HG03439 (cell line): ENCODE data around the gene GPR15.

Experiments
- ATAC-seq: cut with Tn5 transposase; IDR thresholded peaks from one replicate; pipeline ENCODE4 v1.9.1; 2021; ENCODE audit warnings: mild to moderate bottlenecking, moderate library complexity; ENCODE audit not compliant: unreplicated experiment

GPR15 gene

DNA sequence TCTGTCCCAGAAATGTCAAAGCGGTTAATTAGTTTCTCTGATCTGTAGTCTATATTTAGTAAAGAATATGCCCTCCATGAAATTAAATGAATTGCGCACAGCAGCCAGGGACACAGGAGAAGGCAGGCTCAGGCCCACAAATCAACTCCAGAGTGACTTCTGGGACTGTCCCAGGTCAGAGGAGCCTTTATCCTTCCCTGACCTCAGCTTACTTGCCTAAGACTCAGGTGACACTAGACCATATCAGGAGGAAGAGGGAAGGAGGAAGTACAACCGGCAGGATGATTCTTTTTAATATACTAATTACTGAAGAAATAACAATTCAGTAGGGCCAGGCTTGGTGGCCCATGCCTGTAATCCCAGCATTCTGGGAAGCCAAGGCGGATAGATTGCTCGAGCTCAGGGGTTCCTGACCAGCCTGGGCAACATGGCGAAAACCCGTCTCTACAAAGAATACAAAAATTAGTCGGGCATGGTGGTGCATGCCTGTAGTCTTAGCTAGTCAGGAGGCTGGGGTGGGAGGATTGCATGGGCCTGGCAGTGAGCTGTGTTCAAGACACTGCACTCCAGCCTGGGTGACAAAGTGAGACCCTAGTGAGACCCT is 1.8 kb upstream of the GPR15 start:
- ATAC-seq = no peak

DNA sequence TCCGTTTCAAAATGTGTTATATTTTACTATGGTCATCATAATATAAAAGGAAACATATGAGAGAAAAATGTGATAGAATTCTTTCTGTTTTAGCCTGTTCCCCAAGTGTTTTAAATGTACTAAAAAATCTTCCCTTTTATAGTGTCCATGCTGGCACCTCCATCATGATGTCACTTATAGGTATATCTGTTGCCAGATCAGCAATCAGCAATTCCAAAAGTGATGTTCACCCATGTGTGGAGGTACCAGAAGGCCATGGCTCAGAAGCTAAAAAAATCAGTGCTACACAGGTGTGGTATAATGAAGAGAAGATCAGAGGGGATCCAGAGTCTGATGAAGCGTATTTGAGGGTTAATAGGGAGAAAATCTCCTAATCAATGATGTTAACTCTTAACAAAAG is 1.1 kb upstream of the GPR15 start:
- no peak for ATAC-seq

DNA sequence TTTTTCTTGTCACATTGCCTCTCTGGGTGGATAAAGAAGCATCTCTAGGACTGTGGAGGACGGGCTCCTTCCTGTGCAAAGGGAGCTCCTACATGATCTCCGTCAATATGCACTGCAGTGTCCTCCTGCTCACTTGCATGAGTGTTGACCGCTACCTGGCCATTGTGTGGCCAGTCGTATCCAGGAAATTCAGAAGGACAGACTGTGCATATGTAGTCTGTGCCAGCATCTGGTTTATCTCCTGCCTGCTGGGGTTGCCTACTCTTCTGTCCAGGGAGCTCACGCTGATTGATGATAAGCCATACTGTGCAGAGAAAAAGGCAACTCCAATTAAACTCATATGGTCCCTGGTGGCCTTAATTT is 478 bp downstream of the GPR15 start:
- ATAC-seq = no peak

DNA sequence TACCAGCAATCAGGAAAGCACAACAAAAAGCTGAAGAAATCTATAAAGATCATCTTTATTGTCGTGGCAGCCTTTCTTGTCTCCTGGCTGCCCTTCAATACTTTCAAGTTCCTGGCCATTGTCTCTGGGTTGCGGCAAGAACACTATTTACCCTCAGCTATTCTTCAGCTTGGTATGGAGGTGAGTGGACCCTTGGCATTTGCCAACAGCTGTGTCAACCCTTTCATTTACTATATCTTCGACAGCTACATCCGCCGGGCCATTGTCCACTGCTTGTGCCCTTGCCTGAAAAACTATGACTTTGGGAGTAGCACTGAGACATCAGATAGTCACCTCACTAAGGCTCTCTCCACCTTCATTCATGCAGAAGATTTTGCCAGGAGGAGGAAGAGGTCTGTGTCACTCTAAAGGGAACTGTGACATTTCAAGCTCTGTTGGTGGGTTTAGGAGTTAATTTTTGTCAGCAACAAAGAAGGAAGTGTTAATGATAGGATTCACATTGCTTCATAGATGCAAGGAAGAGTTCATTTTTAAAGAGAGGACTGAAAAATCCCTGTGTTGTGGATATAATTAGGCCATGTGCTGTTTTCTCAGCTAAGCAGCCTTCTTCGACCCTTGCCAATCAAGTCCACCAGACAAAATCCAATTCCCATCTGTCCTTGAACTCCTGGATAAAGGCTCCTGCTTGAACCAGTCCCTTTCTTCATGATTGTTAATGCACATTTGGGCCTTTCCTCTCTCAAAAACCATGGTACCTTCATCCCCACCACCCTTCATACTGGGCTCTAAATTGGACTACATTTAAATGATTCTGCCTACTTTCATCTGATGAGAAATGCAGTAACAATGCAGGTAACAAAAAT is 1.2 kb downstream of the GPR15 start:
- ATAC-seq = no peak

DNA sequence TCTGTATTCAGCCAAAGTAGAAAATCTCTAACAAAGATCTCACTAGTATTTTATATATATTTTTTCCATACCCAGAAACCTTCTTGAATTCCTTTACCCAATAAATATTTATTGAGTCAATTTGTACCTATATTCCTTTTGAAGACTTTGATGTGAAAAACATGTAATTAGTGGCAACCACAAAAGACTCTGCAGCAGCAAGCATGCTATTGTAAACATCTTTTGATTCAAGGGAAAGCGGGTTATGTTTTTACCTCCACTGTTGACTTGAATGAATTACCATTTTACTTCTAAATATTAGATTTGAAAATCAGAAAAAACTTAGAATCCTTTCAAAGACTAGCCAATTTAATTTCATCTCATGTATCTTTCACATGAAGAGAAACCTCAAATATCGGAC is 2.4 kb downstream of the GPR15 start:
- ATAC-seq = no peak

DNA sequence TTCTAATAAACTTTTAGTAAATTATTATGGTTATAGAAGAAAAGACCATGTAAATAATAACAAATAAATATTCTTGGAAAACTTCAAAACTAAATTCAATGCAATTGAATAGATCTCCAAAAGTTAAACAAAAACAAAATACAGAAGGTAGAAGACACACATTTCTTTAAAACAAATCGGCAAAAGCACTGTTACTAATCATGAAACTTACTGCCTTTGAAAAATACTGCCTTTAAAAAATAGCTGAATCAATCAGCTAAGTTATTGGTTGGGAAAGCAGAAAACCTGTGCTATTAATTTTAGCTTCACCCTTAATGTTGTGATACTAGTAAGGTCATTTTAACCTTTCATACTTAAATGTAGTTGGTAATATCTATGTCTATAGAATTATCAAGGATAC is 3.0 kb downstream of the GPR15 start:
- ATAC-seq = no peak

DNA sequence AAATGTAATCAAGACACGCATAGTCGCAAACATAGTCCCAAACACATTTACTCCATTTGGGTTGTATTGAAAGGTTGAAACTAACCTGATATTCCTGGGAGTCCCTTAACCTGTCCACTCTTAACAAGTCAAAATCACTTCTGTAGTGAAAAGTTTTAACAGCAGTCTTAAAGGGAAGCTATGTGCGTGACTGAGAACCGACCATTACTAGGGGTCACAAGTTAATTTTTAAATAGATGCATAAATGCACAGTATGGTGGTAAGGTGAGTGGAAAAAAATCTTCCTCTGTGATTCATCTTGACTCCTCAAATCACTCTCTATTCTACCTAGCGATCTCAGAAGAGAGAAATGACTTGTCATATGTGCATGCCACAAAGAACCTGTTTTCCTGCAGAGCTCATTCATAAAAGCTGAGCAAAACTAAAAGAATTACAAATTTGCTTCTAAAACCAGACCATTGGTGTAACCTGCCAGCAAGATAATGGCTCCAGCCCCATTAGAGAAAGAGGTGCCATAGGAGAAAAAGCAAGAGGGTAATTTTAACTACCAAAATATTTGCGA is 4.8 kb downstream of the GPR15 start:
- peak; percentile 68 for ATAC-seq

DNA sequence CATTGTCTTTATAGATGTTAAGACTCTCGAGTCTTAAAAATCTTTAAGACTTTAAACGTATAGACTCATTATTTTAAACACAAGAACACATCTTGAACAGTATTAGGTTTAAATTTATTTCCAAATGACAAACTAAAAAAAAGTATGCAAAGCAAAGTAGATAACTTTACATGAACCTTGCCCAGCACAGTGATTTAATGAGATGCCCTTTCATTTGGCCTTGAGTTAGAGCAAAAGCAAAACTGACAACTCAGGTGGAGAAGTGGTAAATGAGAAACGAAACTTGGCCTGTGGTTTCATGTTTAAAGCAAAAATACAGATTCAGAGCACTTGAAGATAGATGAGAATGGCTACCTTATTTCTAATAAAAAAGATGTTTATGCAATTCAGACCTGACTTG is 8.6 kb downstream of the GPR15 start:
- peak; percentile 49 for ATAC-seq

DNA sequence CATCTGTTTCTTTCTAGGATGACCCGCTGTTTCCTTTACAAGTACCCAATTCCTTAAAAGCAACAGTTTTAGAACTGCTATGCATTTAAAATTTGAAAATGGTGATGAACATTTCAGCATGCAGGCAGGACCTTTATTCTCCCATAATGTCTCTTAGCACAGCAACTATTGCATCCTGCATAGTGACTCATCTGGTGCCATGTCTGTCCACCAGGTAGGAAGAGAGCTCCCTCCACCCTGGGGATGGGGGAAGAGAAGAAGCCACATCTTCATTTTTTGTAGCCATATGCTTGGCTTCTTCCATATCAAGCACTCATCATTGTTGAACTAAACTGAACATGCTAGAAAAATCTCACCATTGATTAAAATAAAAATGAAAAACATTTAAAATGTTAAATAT is 9.9 kb downstream of the GPR15 start:
- ATAC-seq = no peak

DNA sequence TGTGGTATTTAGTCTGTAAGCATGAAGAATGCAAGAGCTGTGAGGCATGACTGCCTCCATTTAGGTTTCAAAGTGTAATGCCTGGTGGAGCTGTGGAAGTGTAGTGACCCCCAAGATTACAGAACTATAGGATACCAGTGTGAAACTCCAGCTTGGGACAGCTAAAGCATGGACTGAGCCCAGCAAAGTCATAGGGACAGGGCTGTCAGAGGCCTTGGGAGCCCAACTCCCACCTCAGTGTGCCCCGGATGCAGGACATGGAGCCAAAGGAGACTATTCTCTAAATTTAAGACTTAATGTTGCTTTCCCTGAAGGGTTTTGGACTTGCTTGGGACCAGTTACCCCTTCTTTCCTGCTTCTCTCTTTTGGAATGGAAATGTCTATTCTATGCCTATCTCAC is 10.8 kb downstream of the GPR15 start:
- ATAC-seq = no peak

DNA sequence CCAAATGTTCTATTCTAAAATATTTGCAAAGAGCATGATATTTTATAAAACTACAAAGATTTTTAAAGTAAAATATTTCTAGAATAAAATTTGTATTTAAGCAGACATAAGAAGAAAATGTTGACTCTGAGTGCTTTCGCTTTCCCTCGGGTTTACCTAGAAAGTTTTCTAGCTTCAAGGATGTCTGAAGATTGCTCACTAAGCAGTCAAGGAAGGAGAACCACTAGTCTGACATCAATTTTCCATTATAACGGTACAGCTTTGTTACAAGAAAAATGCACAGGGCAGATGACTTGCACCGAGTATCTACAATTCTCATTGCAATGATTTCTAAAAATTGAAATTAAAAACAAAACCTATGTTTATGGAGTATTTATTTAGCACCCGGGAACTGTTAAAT is 14.2 kb downstream of the GPR15 start:
- ATAC-seq = peak; percentile 46

DNA sequence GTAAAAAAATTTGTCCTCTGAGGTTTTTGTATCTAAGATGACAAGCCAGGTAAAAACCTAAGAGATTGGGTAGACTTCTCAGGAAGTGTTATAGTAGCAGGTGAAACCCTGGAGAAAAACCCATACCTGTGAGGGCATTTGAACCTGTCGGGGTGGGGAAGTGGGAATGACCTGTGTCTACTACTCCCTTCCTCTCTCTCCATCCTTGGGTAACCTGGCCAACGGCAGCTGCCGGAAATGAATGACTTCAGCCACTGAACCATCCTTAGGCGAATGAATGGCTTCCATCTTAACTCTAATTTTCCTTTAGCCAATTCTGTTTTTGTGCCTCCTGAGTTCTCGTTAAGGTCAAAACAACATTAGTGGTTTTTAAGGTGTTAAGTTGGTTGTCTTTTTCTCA is 16.8 kb downstream of the GPR15 start:
- ATAC-seq = no peak

DNA sequence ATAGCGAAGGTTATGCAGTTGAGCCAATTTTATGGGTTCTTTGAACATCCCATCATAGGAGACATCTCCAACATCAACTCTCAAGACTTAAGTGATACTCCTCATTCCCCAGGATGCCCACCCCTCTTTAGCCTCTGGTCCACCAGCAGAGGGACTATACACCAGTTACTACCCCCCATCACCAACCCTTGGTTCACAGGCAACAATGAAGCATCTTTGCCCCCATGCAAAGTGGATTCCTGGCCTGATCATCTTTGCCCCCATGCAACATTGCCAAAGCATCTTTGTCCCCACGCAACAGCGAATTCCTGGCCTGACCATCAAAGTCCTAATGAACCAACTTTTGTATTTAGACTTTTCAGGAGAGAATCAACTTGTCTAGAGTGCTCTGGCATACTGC is 19.1 kb downstream of the GPR15 start:
- no peak for ATAC-seq

DNA sequence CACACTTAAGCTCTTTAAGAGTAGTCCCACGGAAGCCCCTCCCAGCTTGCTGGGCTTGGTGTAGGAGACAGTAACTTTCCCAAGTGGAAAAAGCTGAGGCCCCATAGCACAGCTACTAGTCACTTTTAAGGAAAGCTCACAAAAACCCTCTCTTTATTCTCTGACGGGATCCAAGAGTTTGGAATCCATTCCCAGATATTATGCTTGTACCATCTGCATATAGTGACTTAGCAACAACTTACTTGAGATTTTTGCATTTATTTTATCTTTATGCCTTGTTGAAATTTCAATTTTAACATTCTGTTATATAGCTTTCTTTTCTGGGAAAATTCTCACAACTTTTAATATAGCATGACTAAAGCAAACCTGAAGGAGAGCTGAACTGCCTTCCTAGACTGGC is 19.5 kb downstream of the GPR15 start:
- ATAC-seq = no peak

DNA sequence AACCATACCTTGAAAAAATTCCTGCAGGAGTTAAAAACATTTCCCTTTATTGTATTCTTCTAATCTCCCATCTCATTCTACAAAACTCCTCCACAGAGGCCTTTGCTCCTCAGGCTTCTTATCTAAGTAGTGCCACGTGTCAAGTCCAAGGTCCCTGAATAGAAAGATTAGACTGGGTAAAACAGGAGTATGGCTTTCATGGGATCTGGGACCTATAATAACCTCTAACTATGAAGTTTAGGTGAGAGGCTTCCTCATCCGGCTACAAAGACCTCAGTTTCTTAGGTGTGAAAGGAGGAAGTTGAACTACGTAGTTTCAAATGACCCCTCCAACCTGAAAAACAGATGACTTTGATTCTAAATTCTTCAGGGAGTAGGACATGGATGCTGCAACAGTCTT is 20.0 kb downstream of the GPR15 start:
- ATAC-seq = no peak

DNA sequence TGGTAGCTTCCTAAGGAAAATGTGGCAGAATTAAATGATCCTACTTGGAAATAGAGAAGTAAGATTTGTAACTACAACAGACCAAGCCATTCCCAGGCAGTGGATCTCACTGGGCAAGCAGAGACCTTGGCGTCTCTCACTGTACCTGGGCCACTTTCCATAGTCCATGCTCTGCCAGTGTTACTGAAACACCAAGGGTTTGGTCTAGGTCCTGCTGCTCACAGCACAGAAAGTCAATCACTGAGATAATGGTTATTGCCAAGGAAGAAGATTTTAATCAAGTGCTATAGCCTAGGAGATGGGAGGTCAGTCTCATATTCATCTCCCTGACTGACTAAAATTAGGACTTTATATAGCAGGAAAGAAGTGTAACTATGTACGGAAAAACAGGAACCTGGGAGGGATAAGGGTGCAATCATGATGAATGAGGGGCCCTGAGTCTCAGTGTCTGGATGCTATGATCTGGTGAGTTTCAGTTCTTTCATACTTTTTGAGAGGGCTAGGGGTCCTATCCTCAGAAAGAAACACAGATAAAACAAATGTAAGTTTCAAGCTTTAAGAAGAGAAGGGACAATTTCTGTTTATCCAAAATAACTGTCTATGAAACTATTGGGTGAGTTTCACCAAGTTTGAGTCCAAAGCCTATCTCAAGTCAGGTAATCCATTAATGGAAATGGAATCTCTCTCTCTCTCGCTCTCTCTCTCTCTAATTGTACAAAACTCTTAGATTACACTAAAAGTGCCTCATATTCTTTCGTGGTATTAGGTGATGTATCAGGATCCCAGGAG is 20.6 kb downstream of the GPR15 start:
- ATAC-seq = no peak

DNA sequence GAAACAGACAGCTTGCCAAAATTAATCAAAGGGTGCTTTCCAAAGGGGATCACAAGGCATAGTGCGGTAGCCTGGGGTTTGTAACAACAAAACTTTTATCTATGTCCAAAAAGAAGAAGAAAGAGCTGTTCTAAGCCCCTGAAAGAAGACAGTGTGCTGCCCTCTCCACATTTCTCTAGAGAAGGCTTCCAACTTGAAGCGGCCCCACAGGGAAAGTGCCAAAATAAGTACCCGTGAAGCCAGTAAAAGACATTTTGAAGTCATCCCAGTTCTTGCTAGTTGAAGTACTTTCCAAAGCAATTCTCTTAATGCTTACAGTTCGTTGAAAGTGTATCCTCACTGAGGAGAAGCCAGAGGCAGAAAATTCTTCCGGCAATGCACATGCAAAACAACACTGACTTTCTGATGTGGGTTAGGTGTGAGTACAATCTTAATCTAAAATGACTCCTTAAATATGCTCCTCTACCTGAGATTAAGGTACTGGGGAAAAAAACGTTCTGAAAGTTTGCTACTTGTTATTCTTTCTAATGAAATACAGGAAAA is 21.3 kb downstream of the GPR15 start:
- no peak for ATAC-seq

DNA sequence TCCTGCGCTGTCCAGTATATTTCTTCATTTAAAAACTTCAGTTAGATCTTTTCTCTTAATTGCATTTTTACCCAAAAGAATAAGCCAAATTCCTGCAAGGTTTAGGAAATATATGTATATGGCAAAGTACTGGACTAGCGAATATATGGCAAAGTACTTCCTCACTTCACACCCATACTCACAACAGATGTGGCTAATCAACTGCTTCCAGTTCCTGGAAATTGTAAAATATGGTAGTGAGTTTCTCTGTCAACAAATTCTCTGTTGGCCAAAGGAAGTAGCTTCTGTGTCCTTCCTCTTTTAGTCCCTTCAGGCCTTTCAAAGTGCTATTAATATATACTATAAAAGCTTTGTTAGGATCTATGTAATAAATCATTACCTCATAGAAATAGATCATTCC is 22.0 kb downstream of the GPR15 start:
- no peak for ATAC-seq

DNA sequence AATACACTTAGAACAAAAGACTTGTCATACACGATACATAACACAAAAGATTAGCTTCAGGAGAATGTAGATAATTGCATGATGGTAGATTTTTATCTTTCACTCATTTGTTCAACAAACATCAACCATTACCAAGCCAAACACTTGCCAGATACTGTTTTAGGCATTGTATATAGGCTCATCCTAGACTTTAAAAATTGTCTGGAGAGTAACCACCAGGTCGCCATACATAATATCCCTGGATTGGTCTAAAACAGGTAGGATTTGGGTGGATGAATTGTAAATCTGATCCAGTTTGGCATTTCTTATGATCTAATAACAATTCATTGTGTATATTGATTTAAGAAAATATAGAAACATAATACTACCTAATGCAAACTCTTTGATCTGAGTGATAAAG is 22.8 kb downstream of the GPR15 start:
- ATAC-seq = no peak

DNA sequence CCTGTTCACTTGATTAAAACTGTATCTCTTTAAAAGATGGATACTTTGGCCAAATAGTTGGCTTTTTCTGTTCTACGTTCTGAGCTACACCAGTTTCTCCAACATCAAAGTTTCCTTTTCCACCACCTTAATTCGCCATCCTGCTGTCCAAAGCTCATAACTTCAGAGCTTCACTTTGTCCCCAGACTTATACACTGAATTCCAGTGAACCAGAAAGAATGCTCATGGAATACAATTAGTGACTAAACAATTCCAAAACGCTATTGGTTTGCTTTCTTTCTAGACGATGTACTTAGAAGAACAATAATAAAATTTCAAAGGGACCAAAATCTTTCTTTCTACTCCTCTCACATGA is 23.2 kb downstream of the GPR15 start:
- ATAC-seq = no peak
